ENCODE results near the gene CCDC146. TPM values are rescaled to one million over a fixed set of nuclear protein-coding genes. Genes with fewer than 3 reads are reported as not detected.
A peak's percentile ranks its signal among the peaks of the same experiment; 100 is the strongest.

Gene CCDC146
- total RNA-seq, 1 experiment from 2014 or later: 2.2 TPM

DNA sequence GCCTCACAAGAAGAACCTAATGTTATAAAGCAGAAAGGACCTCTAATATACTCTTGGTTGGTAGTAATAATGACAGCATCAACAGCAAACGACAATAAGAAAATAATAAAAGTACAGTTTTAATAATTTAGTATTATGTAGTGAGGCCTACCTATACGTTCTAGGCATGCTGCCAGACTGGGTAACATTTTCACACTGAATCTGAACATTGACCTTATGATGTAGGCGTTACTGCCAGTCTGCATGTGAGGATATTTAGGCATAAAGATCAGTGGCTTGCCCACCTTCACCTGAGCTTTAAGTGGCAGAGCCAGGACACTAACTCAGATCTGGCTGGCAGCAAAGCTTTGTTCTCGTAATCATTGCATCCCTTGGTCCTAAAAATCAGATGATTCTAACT, 74.7 kb downstream of the CCDC146 start:
- no peaks in the 10 kb centered on the region for H3K27me3 ChIP-seq (replicated peaks; ENCODE audit: insufficient read depth, low read depth, low read length, poor library complexity)
- H3K9me3 ChIP-seq (ENCODE audit: low read depth, low read length, poor library complexity, severe bottlenecking): no peaks in the 10 kb centered on the region
- H3K4me1 ChIP-seq (ENCODE audit: insufficient read depth, low read length, poor library complexity, severe bottlenecking): no peaks in the 10 kb centered on the region
- TF ChIP-seq, protein P1, sequence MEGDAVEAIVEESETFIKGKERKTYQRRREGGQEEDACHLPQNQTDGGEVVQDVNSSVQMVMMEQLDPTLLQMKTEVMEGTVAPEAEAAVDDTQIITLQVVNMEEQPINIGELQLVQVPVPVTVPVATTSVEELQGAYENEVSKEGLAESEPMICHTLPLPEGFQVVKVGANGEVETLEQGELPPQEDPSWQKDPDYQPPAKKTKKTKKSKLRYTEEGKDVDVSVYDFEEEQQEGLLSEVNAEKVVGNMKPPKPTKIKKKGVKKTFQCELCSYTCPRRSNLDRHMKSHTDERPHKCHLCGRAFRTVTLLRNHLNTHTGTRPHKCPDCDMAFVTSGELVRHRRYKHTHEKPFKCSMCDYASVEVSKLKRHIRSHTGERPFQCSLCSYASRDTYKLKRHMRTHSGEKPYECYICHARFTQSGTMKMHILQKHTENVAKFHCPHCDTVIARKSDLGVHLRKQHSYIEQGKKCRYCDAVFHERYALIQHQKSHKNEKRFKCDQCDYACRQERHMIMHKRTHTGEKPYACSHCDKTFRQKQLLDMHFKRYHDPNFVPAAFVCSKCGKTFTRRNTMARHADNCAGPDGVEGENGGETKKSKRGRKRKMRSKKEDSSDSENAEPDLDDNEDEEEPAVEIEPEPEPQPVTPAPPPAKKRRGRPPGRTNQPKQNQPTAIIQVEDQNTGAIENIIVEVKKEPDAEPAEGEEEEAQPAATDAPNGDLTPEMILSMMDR (conservative IDR thresholded peaks at IDR 0.05; ENCODE audit: low read depth, low read length): no peak
- no peak overlapping the region for H3K27ac ChIP-seq (ENCODE audit: low read depth, low read length, poor library complexity, severe bottlenecking)
- intact Hi-C loops (cut with micrococcal nuclease; ENCODE audit: unreplicated experiment): loop anchor here (5.0 kb wide), 1 partner anchor 135 kb away; no protein-coding TSS in a partner anchor
- no peaks in the 10 kb centered on the region for H3K36me3 ChIP-seq (ENCODE audit: insufficient read depth, low read length, poor library complexity, severe bottlenecking)
- DNase-seq (ENCODE audit: low spot score): no peak
- CTCF ChIA-PET: no interaction called here
- no peak overlapping the region for H3K4me3 ChIP-seq (ENCODE audit: low read depth, low read length, poor library complexity, severe bottlenecking)
- no TSS peak for BruUV-seq (replicated peaks)
- POLR2A ChIA-PET (ENCODE audit: low non-redundant PET): no interaction called here

DNA sequence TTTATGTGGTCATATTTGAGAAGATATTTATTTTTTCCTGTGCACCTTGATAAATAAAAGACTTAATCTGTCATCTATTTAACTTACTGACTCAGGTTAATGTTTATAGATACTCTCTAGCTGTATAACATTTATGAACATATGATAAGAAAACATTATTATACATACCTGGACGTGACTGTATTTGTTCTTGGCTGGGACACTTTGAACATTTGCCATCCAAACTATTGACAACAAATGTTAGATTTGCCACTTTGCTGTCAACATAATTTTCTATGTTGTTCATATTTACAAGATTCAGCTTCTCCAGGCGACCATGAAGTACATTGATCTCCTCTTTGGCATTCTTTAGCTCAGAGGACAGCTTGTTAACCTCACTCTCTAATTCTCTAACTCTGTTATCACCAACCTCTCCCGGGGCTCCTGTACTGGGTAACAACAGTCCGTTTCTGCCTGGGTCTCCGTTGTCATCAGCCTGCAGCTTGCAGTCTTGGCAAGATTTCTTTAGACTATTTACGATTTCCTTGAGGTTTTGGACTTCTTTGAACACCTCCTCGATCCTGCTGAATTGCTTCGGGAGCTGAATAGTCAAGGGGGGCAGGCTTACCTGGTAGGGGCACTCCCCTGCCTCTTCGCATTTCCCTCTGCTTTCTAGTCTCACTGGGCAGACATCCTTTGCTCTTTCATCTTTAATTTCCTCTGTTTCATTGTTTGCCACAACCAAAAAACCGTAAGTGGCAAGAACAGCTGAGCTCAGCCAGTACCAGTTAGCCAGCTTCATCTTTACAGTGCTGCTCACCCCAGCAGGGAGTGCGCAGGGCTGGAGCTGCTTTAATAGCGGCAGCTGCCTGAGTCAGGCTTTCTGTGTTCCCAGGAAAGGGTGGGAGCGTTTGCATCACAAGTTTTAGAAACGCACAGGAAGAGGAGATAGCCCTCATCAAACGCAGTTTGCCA, 76.9 kb downstream of the CCDC146 start, which contains the start of gene FGL2:
TSS of gene FGL2 (minus strand) at position 807 of the 954 bp plus-strand sequence. CDS start at position 781, 26 bp downstream.
- POLR2A ChIA-PET (ENCODE audit: low non-redundant PET): no interaction called here

DNA sequence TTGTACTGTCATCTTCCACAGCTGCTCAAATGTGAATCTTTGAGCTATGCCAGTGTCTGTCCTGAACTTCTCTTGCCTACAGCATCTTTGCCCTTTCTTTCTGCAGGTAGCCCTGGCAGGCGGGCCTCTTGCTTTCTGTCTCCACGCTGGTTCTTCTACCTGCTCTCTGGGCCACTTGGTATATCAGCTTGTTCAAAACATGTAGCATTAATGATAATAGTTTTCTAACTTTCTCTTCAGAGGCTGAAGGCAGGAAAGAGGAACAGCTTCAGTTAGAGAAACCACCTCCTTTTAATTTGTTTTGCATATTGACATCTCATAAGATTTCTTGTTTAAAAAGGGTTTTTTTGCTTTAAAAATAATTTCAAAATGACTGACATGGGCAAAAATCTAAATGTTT, 78.1 kb downstream of the CCDC146 start:
- TF ChIP-seq, protein P1 (conservative IDR thresholded peaks at IDR 0.05; ENCODE audit: low read depth, low read length): no peak
- Histone ChIP-seq H3K4me3 (ENCODE audit: low read depth, low read length, poor library complexity, severe bottlenecking) (no peak overlapping the region), H3K27ac (ENCODE audit: low read depth, low read length, poor library complexity, severe bottlenecking) (no peak overlapping the region), H3K9me3 (ENCODE audit: low read depth, low read length, poor library complexity, severe bottlenecking) (no peaks in the 10 kb centered on the region), H3K36me3 (ENCODE audit: insufficient read depth, low read length, poor library complexity, severe bottlenecking) (no peaks in the 10 kb centered on the region), H3K4me1 (ENCODE audit: insufficient read depth, low read length, poor library complexity, severe bottlenecking) (no peaks in the 10 kb centered on the region), H3K27me3 (replicated peaks; ENCODE audit: insufficient read depth, low read depth, low read length, poor library complexity) (no peaks in the 10 kb centered on the region)
- intact Hi-C loops (cut with micrococcal nuclease; ENCODE audit: unreplicated experiment): no loop called here
- DNase-seq (ENCODE audit: low spot score): no peak
- BruUV-seq (replicated peaks): no TSS peak
- ChIA-PET CTCF (no interaction called here), POLR2A (ENCODE audit: low non-redundant PET) (no interaction called here)

More for the DNA sequence above, 76.9 kb downstream of the CCDC146 start, which contains the start of gene FGL2:
- H3K9me3 ChIP-seq (ENCODE audit: low read depth, low read length, poor library complexity, severe bottlenecking): no peaks in the 10 kb centered on the region
- H3K27ac ChIP-seq (ENCODE audit: low read depth, low read length, poor library complexity, severe bottlenecking): no peak within 1 kb of the TSS
- no peak for TF ChIP-seq EZH2 (IDR thresholded peaks at IDR 0.05; ENCODE audit: borderline replicate concordance, low read depth, low read length, poor library complexity, severe bottlenecking)
- TF ChIP-seq, protein P1 (conservative IDR thresholded peaks at IDR 0.05; ENCODE audit: low read depth, low read length): no peak
- no peaks in the 10 kb centered on the region for H3K4me1 ChIP-seq (ENCODE audit: insufficient read depth, low read length, poor library complexity, severe bottlenecking)
- H3K27me3 ChIP-seq (replicated peaks; ENCODE audit: insufficient read depth, low read depth, low read length, poor library complexity): no peaks in the 10 kb centered on the region
- BruUV-seq (replicated peaks): no TSS peak
- no peaks in the 10 kb centered on the region for H3K36me3 ChIP-seq (ENCODE audit: insufficient read depth, low read length, poor library complexity, severe bottlenecking)
- peak; percentile 55 for DNase-seq (ENCODE audit: low spot score)
- CTCF ChIA-PET: no interaction called here
- intact Hi-C loops (cut with micrococcal nuclease; ENCODE audit: unreplicated experiment): loop anchor here (5.0 kb wide), 1 partner anchor 133 kb away; no protein-coding TSS in a partner anchor
- no peak within 1 kb of the TSS for H3K4me3 ChIP-seq (ENCODE audit: low read depth, low read length, poor library complexity, severe bottlenecking)

Measured in A673 (cell line).